GM12864 (cell line): ENCODE data around the gene KCNH4.

Experiments
- DNase-seq: peaks from one replicate; pipeline ENCODE4 v3.0.0-alpha.2; 2011; ENCODE audit warnings: low read depth
- H3K4me3 ChIP-seq: 2 replicates; pipeline ENCODE4 v1.5.1; 2011; ENCODE audit warnings: mild to moderate bottlenecking, low read depth, low read length, control low read depth
- TF ChIP-seq, protein P1 (sequence below): IDR thresholded peaks from 2 replicates; pipeline ENCODE4 v1.5.1; 2011; ENCODE audit warnings: low read depth, mild to moderate bottlenecking, moderate library complexity, low read length, control low read depth, inconsistent platforms; ENCODE audit errors: missing control alignments

KCNH4 gene

DNA sequence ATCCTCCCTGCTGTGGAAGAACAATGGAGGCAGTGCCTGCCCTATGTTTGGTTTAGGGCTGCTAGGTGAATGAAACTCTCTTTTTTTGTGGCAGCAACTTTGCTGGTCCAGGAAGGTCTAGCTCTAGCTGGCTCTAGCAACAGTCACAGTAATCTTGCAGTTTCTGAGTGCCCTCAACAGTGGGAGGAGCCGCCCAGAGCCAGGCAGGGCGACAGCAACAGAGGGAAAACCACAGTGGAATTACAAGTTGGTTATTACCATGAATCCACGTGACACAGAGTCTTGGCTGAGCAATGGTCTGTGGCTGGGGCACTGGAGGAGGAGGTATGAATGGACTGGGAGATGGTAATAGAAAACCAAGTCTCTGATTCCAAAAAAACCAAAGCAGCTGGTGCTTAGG is 48.0 kb downstream of the KCNH4 start:
- no peak overlapping the region for H3K4me3 ChIP-seq
- TF ChIP-seq, protein P1, sequence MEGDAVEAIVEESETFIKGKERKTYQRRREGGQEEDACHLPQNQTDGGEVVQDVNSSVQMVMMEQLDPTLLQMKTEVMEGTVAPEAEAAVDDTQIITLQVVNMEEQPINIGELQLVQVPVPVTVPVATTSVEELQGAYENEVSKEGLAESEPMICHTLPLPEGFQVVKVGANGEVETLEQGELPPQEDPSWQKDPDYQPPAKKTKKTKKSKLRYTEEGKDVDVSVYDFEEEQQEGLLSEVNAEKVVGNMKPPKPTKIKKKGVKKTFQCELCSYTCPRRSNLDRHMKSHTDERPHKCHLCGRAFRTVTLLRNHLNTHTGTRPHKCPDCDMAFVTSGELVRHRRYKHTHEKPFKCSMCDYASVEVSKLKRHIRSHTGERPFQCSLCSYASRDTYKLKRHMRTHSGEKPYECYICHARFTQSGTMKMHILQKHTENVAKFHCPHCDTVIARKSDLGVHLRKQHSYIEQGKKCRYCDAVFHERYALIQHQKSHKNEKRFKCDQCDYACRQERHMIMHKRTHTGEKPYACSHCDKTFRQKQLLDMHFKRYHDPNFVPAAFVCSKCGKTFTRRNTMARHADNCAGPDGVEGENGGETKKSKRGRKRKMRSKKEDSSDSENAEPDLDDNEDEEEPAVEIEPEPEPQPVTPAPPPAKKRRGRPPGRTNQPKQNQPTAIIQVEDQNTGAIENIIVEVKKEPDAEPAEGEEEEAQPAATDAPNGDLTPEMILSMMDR, result no peak
- DNase-seq, result no peak

DNA sequence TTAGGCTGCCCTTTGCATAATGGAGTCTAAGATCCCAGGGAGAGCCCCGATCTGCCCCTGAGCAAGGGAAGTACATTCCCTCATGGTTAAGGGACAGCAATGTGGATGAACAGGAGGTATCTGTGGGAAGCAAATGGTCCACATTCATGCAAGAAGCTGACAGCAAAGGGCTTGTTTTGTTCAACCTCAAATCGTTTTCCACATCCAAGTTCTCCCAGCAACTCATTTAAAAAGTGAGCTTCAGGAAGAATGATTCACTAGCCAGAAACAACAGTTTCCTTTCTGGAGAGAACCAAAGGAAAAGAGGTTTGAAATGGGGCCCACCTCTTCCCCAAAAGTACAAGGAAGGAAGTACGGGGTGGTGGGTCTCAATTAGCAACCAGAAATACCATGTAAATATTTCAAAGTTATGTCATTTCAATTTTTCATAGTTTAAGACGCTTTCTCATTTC is 48.9 kb downstream of the KCNH4 start:
- DNase-seq, result no peak
- H3K4me3 ChIP-seq, result no peak overlapping the region
- TF ChIP-seq, protein P1, result no peak

DNA sequence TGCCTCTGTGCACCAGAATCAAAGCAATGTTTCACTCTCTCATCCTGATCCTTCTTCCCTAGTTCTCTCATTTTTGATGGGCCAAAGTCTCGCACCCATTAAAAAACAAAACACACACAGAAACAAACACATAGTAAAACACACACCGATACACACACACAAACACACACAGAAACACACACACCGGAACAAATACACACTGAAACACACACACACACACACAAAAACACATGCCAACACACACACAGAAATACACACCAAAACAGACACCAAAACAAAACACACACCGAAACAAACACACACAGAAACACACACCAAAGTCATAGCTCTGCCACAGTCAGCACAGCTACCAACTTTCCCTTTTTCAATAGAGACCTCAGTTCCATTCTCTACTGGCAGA is 49.7 kb downstream of the KCNH4 start:
- H3K4me3 ChIP-seq, result no peak overlapping the region
- no peak for DNase-seq
- TF ChIP-seq, protein P1, result no peak

DNA sequence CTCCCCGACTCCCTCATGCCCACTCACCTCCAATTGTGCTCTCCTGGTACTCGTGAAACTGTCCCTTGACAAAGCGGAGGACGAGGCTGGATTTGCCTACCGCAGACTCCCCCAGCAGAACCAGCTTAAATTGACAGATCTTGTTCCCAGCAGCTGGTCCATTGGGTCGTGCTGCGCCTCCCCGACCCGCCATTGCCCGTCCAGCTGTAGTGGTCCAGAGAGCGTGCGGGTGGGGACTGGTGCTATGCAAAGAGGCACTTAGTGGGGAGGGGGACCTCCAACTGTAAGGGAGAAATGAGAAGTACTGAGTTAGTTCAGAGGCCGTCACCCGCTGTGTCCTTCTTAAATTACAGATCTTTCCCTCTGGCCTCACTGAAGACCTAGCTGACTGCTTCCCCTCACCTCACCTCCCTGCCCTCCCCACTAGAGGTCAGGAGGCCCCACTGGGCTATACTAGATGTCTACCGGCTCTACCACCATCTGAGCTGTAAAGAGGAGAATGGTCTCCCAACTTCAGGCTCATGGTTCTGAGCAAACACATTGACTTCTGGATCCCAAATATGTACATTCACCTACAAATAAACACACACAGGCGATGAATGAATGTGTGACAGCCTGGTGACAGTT is 50.5 kb downstream of the KCNH4 start:
- no peak for DNase-seq
- TF ChIP-seq, protein P1, result no peak
- H3K4me3 ChIP-seq, result no peak overlapping the region

DNA sequence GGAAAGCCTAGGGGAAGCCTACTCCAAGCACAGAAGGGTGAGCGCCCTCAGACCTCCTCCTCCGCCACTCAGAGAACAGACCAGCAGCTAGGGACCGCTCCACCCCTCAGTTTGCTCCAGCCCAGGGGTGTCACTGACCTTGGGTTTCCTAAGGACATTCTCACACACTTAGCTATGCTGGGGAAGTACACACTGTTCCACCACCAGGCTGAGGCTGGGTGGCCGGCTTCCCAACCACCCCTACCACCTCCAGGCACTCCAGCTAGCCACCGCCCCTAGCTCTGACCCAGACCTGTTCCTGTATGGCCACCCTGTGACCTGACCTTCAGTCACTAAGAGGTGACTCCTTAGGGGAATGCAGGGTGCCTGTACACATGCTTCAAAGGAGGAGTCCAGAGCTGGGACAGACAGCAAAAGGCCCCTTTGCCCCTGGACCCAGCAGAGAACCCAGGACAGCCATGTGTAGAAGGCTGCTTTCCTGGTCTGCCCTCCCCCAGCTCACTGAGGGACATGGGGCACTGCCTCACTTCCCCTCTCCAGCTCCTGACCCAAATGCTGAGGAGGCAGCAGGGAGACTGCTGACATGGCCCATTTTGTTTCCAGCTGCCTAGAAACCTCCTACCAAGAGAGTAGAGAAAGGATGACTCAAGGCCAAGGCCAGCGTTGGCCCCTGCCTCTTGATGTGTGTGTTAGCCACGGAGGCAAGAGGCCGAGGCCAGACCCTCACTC is 51.7 kb downstream of the KCNH4 start:
- no peak for DNase-seq
- H3K4me3 ChIP-seq, result no peak overlapping the region
- TF ChIP-seq, protein P1, result no peak

DNA sequence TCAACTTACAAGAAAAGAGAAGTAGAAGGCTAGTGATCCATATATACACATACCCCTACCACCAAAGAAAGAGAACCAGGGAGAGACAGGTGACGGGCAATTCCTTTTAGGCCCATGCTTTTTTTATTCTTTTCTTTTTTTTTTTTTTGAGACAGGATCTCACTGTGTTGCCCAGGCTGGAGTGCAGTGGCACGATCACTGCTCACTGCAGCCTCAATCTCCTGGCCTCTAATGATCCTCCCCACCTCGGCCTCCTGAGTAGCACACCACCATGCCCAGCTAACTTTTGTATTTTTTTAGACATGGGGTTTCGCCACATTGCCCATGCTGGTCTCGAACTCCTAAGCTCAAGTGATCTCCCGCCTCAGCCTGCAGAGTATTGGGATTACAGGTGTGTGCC is 53.5 kb downstream of the KCNH4 start:
- no peak for DNase-seq
- H3K4me3 ChIP-seq, result no peak overlapping the region
- TF ChIP-seq, protein P1, result no peak
